ENCODE results near the gene OR6B1. TPM values are rescaled to one million over a fixed set of nuclear protein-coding genes. Genes with fewer than 3 reads are reported as not detected.

OR6B1 gene
- total RNA-seq, 4 donors from 2014 or later = not detected

DNA sequence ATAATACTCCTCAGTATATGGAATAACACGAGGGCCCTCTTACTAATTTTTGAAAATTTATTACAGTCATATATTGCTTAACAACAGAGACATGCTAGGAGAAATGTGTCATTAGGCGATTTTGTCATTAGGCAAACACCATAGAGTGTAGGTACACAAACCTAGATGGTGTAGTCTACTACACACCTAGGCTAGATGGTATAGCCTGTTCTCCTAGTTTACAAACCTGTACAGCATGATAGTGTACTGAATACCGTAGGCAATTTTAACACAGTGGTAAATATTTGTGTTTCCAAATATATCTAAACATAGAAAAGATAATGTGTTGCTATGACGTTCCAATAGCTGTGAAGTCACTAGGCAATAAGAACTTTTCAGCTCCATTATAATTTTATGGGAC lies 32.7 kb upstream of the OR6B1 start:
- no peak for DNase-seq (ENCODE audit: low spot score)
- TF ChIP-seq, protein P1, sequence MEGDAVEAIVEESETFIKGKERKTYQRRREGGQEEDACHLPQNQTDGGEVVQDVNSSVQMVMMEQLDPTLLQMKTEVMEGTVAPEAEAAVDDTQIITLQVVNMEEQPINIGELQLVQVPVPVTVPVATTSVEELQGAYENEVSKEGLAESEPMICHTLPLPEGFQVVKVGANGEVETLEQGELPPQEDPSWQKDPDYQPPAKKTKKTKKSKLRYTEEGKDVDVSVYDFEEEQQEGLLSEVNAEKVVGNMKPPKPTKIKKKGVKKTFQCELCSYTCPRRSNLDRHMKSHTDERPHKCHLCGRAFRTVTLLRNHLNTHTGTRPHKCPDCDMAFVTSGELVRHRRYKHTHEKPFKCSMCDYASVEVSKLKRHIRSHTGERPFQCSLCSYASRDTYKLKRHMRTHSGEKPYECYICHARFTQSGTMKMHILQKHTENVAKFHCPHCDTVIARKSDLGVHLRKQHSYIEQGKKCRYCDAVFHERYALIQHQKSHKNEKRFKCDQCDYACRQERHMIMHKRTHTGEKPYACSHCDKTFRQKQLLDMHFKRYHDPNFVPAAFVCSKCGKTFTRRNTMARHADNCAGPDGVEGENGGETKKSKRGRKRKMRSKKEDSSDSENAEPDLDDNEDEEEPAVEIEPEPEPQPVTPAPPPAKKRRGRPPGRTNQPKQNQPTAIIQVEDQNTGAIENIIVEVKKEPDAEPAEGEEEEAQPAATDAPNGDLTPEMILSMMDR (IDR thresholded peaks at IDR 0.05) = no peak
- no peak for ATAC-seq (ENCODE audit: low FRiP score)

DNA sequence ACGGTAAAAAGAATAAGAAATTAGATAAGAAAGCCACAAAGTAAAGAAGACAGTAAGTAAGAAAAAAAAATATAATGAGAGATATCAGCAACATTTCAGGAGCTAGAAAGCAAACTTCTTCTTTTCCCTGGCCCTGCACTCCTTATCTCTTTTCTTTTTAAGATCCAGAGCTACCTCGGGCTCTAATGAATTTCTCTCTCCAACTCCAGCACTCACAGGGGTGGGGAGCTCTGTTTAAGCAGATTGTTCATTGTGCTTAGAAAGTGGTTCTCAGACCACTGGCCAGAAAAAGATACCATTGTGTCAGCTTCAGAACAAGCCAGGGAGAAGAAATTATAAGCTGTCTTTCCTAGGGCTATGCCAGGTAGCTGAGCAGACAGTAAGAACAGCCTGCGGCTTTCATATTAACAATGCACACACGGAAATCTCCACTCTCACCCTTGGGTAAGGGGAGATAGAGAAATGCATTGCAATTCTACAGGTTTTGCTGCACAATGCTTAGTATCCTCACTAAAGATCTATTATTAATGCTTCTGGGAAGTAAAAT lies 26.2 kb upstream of the OR6B1 start:
- no peak for ATAC-seq (ENCODE audit: low FRiP score)

DNA sequence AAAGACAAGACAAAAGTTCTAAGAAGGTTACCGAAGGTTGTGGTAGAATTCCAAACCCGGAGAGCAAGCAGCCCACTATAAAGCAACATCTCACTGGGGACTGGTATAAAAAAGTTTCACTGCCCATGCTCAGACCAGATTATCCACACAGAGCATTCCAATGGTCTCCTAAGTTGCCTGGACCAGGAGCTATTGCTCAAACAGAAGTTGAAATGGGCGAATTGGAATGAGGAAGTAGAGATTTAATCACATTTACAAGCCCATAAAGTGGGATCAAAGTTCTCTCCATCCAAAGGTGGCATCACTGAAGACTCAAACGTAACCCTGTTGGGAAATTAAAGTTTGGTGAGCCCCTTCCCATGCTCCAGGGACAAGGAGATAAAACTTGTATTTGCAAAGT lies 25.7 kb upstream of the OR6B1 start:
- ATAC-seq (ENCODE audit: low FRiP score) (no peak), DNase-seq (ENCODE audit: low spot score) (no peak)
- TF ChIP-seq, protein P1 (IDR thresholded peaks at IDR 0.05) = no peak

More for the DNA sequence above, 26.2 kb upstream of the OR6B1 start:
- TF ChIP-seq, protein P1 (IDR thresholded peaks at IDR 0.05) = no peak
- DNase-seq (ENCODE audit: low spot score) = no peak

DNA sequence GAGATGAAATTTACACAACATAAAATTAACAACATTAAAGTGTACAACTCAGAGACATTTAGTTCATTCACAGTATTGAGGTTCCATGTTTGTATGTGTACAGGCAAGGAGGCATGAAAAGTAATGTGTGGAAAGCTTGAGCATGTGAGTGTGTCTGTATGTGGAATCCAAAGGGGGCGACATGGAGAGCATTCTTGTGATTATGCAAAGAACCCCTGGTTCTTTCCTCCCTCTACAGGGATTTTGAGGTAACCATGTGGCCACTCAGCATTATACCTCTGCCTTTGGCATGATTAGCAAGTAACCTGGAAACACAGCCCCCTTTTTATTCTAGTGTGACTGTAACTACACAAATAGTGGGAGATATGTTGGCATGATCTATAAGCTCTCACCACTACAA lies 24.5 kb upstream of the OR6B1 start:
- DNase-seq (ENCODE audit: low spot score) (no peak), ATAC-seq (ENCODE audit: low FRiP score) (no peak)
- TF ChIP-seq, protein P1 (IDR thresholded peaks at IDR 0.05) = no peak

DNA sequence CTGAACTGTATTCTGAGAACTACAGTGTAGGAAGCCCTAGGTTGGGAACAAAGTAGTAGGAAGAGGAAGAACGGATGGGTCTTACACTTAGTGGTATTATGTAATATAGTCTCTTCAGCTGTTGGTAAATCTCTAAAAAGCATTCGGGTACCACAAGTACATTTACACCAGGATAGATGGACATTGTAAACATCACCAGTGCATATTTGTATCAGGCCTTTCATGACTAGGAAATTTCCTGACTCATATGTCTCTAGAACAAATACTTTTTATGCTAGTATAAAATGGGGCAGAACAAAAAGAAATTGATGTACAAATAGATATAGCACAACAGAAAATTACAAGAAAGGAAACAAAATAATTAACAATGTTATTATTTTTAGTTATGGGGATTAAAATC lies 21.5 kb upstream of the OR6B1 start:
- no peak for DNase-seq (ENCODE audit: low spot score)
- ATAC-seq (ENCODE audit: low FRiP score) = no peak
- TF ChIP-seq, protein P1 (IDR thresholded peaks at IDR 0.05) = no peak

DNA sequence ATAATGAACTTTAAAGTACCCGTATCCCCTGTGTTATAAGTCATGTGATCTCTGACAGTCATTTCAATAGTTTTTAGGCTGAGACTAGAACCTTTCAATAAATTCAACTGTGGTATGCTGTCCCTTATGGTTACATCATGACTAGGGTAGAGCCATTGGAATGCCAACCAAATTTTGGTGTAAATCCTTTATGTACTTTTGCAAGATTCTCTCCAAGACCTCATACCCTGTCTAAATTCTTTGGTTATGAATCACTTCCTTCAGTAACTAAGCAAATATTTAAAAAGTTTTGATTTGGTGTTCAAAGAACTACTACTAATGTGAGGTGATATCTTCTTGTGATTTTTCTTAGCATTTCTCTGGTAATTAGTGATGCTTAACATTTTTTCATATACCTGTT lies 20.8 kb upstream of the OR6B1 start:
- DNase-seq (ENCODE audit: low spot score) (no peak), ATAC-seq (ENCODE audit: low FRiP score) (no peak)
- TF ChIP-seq, protein P1 (IDR thresholded peaks at IDR 0.05) = no peak

DNA sequence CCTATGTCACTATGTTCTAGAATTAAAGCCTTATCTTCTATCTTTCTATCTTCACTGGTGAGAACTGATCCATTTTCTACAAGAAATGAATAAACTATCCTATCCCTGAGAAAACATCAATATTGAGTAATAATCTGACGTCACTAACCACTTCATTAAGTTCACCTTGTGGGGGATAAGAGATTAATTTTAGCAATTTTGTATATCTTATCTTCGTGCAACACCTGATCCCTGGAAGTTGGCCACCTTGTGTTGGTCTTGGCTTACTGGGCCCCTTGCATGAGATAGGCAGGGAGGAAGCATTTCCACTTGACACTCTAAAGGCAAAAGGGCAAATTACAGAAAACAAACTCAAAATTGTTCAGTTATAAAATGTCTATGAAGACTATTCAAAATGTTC lies 20.1 kb upstream of the OR6B1 start:
- ATAC-seq (ENCODE audit: low FRiP score) = no peak
- TF ChIP-seq, protein P1 (IDR thresholded peaks at IDR 0.05) = no peak
- DNase-seq (ENCODE audit: low spot score) = no peak
